Activated B cell treated with CpG ODN at 0.5 μM for 24 hours (primary cell): ENCODE measurements around the gene GRIN3B. TPM values are rescaled to one million over a fixed set of nuclear protein-coding genes. Genes with fewer than 3 reads are reported as not detected.

Source experiments
- ATAC-seq: fragments of 200-7000 bp; cut with Tn5 transposase; one replicate; pipeline ENCODE4 v1.10.0; 2021; ENCODE audit warnings: low read depth, mild to moderate bottlenecking, moderate library complexity
- CTCF ChIA-PET: fragments of 350-600 bp; sonication (Branson Sonifier 250); formaldehyde crosslinking; loops from one replicate; lab custom pipeline; 2021; ENCODE audit warnings: antibody characterized with exemption; lab: Charles Lee
- POLR2A ChIA-PET: fragments of 350-600 bp; sonication (Branson Sonifier 250); formaldehyde crosslinking; loops from one replicate; lab custom pipeline; 2021; ENCODE audit warnings: antibody characterized with exemption; lab: Charles Lee
- DNase-seq: peaks from one replicate; pipeline ENCODE4 v3.0.0; 2022
- H3K27ac Mint-ChIP-seq: one replicate; pipeline ENCODE4 v1.8.0; 2020; ENCODE audit warnings: mixed read lengths
- H3K27me3 Mint-ChIP-seq: one replicate; pipeline ENCODE4 v1.8.0; 2021; ENCODE audit warnings: mixed read lengths
- H3K36me3 Mint-ChIP-seq: one replicate; pipeline ENCODE4 v1.8.0; 2021; ENCODE audit warnings: low read depth, mixed read lengths
- H3K4me1 Mint-ChIP-seq: one replicate; pipeline ENCODE4 v1.8.0; 2021; ENCODE audit warnings: mixed read lengths
- H3K4me3 Mint-ChIP-seq: one replicate; pipeline ENCODE4 v1.8.0; 2020; ENCODE audit warnings: mild to moderate bottlenecking, mixed read lengths
- H3K9me3 Mint-ChIP-seq: one replicate; pipeline ENCODE4 v1.8.0; 2020; ENCODE audit warnings: mixed read lengths
- intact Hi-C: fragments of 100-400 bp; cut with micrococcal nuclease; formaldehyde crosslinking; loops from one replicate; pipeline ENCODE4 v1.15.1; 2024
- total RNA-seq: library from RNA; stranded (reverse); gene quantifications from 2 replicates; pipeline ENCODE4 v1.2.3, GENCODE V29; 2022
- TF ChIP-seq, protein P1 (sequence below): fragments of 200-600 bp; IDR thresholded peaks from one replicate; pipeline ENCODE4 v1.8.0; 2022; ENCODE audit warnings: antibody characterized with exemption, mild to moderate bottlenecking

Gene GRIN3B
- total RNA-seq, 1 donor from 2014 or later = 0.11 TPM

DNA sequence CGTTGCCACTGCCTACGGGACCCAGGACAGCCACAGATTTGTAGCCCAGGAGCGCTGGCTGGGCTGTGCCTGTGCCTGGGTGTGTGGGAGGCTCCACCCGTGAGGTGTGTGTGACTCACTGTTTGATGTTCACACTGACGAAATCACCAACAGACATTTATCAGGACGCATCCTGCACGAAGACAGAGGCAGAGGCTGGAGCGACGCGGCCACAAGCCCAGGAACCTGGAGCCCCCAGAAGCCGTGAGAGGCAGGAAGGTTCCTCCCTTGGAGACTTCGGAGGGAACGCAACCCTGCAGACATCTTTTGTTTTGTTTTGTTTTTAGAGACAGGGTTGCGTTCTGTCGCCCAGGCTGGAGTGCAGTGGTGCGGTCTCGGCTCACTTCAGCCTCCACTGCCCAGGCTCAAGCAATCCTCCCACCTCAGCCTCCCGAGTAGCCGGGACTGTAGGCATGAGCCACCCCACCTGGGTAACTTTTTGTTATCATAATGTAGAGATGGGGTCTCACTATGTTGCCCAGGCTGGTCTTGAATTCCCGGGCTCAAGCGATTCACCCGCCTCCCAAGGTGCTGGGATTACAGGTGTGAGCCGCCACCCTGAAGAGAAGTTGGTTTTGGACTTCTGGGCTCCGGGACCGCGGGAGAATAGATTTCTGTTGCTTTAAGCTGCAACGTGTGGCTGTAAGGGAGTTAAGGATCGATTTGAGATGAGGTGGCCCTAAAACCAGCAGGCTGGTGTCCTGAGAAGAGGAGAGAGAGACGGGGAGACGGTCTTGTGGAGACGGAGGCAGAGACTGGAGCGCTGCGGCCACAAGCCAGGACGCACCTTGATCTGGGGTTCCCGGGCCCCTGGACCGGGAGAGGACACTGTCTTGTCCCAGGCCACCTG lies 41.0 kb upstream of the GRIN3B start:
- ATAC-seq (no peak), DNase-seq (no peak)
- Mint-ChIP-seq H3K4me3 (no peak overlapping the region), H3K36me3 (peaks cover 21% of the 10 kb centered on the region), H3K4me1 (peaks cover 12% of the 10 kb centered on the region), H3K27ac (no peak overlapping the region), H3K27me3 (no peaks in the 10 kb centered on the region), H3K9me3 (no peaks in the 10 kb centered on the region)
- POLR2A ChIA-PET = no interaction called here
- intact Hi-C loops = no loop called here
- TF ChIP-seq, protein P1, sequence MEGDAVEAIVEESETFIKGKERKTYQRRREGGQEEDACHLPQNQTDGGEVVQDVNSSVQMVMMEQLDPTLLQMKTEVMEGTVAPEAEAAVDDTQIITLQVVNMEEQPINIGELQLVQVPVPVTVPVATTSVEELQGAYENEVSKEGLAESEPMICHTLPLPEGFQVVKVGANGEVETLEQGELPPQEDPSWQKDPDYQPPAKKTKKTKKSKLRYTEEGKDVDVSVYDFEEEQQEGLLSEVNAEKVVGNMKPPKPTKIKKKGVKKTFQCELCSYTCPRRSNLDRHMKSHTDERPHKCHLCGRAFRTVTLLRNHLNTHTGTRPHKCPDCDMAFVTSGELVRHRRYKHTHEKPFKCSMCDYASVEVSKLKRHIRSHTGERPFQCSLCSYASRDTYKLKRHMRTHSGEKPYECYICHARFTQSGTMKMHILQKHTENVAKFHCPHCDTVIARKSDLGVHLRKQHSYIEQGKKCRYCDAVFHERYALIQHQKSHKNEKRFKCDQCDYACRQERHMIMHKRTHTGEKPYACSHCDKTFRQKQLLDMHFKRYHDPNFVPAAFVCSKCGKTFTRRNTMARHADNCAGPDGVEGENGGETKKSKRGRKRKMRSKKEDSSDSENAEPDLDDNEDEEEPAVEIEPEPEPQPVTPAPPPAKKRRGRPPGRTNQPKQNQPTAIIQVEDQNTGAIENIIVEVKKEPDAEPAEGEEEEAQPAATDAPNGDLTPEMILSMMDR = no peak
- CTCF ChIA-PET = no interaction called here

DNA sequence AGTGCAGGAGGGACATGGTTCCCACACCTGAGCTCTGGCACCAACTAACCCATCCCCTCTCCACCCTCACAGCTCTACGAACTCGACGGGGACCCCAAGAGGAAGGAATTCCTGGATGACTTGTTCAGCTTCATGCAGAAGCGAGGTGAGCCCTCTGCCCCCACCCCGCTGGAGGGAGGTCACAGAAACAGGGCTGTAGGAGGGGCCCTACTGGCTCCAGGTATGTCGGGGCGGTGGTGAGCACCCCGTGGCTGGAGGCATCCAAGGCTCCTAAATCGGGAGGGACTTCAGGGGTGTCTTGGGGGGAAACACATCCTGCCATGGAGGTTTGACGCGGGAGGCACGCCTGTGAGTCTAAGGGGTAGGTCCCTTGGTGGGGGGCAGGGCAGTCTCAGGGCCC lies 40.2 kb upstream of the GRIN3B start:
- Mint-ChIP-seq H3K9me3 (no peaks in the 10 kb centered on the region), H3K4me1 (peaks cover 4% of the 10 kb centered on the region), H3K36me3 (peaks cover 28% of the 10 kb centered on the region), H3K27me3 (no peaks in the 10 kb centered on the region), H3K27ac (no peak overlapping the region), H3K4me3 (no peak overlapping the region)
- intact Hi-C loops = no loop called here
- DNase-seq (no peak), ATAC-seq (no peak)
- ChIA-PET CTCF (no interaction called here), POLR2A (no interaction called here)
- TF ChIP-seq, protein P1 = no peak

DNA sequence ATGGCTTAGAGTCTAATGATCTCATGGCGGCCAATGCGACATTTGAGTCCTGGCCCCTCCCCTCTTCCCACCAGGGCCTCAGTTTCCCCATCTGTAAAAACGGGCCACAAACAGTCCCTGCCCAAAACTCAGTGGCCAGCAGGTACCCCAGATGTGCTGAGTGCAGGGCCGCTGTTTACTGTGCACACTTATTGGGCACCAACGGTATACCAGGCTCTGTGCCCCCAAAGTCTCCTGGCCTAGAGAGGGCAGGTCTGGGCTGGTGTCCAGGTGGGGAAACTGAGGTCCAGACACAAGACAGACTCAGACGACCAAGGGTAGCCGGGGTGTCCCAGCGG lies 39.6 kb upstream of the GRIN3B start:
- peaks cover 2% of the 10 kb centered on the region for H3K4me1 Mint-ChIP-seq
- TF ChIP-seq, protein P1 = no peak
- intact Hi-C loops = no loop called here
- no peak for ATAC-seq
- H3K4me3 Mint-ChIP-seq = no peak overlapping the region
- ChIA-PET CTCF (no interaction called here), POLR2A (no interaction called here)
- no peak overlapping the region for H3K27ac Mint-ChIP-seq
- DNase-seq = no peak
- no peaks in the 10 kb centered on the region for H3K9me3 Mint-ChIP-seq
- H3K27me3 Mint-ChIP-seq = no peaks in the 10 kb centered on the region
- H3K36me3 Mint-ChIP-seq = peaks cover 33% of the 10 kb centered on the region

DNA sequence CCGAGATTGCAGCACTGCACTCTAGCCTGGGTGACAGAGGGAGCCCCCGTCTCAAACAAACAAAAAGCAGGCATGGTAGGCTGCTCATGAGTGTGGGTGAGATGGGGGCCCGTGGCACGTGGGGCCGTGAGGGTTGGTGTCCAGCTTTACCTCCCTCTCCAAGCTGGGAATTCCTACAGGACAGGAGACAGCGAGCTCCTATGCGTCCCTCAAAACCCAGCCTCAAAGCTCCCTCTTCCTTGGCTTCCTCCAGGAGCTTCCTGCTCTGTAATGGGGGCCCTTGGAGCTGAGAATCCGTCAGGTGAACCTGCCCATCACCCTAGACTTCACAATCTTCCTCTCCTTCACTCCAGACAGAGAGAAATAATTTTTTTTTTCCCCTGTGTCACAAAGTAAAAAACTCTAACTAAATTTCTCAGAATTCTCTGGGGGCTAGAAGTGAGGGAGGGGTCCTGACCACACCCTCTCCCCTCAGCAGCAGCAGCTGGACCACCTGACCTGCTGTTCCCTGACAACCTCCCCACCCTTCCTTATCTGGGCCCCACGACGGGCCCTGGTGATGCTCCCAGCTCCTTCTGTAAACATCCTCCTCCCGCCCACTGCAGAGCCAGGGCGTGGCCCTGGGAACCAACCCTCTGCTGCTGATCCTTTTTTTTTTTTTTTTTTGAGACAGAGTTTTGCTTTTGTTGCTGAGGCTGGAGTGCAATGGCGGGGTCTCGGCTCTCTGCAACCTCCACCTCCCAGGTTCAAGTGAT lies 38.2 kb upstream of the GRIN3B start:
- DNase-seq = no peak
- no peaks in the 10 kb centered on the region for H3K27me3 Mint-ChIP-seq
- intact Hi-C loops = no loop called here
- no peak overlapping the region for H3K4me3 Mint-ChIP-seq
- ChIA-PET CTCF (no interaction called here), POLR2A (interaction anchor here (0.7 kb wide), 1 partner anchor 319 kb away, joined by 4 read pairs; no protein-coding TSS in a partner anchor)
- peaks cover 2% of the 10 kb centered on the region for H3K4me1 Mint-ChIP-seq
- no peak overlapping the region for H3K27ac Mint-ChIP-seq
- TF ChIP-seq, protein P1 = no peak
- no peak for ATAC-seq
- H3K36me3 Mint-ChIP-seq = peaks cover 40% of the 10 kb centered on the region
- no peaks in the 10 kb centered on the region for H3K9me3 Mint-ChIP-seq
